ENCODE results near the gene FAM200A.
A peak's percentile ranks its signal among the peaks of the same experiment; 100 is the strongest.

GRCh38 chr7:99558306-99559174 lies 6.6 kb upstream of the FAM200A start, which contains the start of gene ZNF655:
- TF ChIP-seq POLR2AphosphoS5 (IDR thresholded peaks at IDR 0.05; ENCODE audit: borderline replicate concordance, low read depth, low read length) = peak; percentile 98
- TF ChIP-seq EZH2 (IDR thresholded peaks at IDR 0.05) = no peak
- TF ChIP-seq FOXP2 (optimal IDR thresholded peaks at IDR 0.05; ENCODE audit: control extremely low read depth, extremely low read length, insufficient read depth) = no peak
